Liver (tissue), 3 donors: ENCODE results near the gene OSMR.

ENCODE experiments used
- CTCF ChIP-seq: fragments of 150-350 bp; IDR thresholded peaks from 2 replicates; pipeline ENCODE4 v1.5.1; 2017; ENCODE audit warnings: improper control_type of control experiment, low read depth, low read length; ENCODE audit not compliant: missing input control
- GABPA ChIP-seq, 2 donors: IDR thresholded peaks in 1 of 2; conservative IDR thresholded peaks in 1 of 2; 2 replicates each; pipeline ENCODE4 v1.6.1; 2016; ENCODE audit warnings: antibody characterized with exemption in 2 of 2, mild to moderate bottlenecking in 1 of 2, moderate library complexity in 1 of 2
- JUND ChIP-seq, 2 donors: IDR thresholded peaks; 2 replicates each; pipeline ENCODE4 v1.6.1; 2016; ENCODE audit warnings: antibody characterized with exemption in 2 of 2
- MAX ChIP-seq: IDR thresholded peaks from 2 replicates; pipeline ENCODE4 v1.6.1; 2016; ENCODE audit warnings: antibody characterized with exemption
- NR2F2 ChIP-seq: IDR thresholded peaks from 2 replicates; pipeline ENCODE4 v1.6.1; 2016; ENCODE audit warnings: antibody characterized with exemption
- RAD21 ChIP-seq, 2 donors: IDR thresholded peaks; 2 replicates each; pipeline ENCODE4 v1.6.1; 2016; ENCODE audit warnings: antibody characterized with exemption in 2 of 2, mild to moderate bottlenecking in 2 of 2
- REST ChIP-seq: IDR thresholded peaks from 2 replicates; pipeline ENCODE4 v1.6.1; 2016; ENCODE audit warnings: antibody characterized with exemption, mild to moderate bottlenecking
- SP1 ChIP-seq: IDR thresholded peaks from 2 replicates; pipeline ENCODE4 v1.6.1; 2018; ENCODE audit warnings: antibody characterized with exemption, mild to moderate bottlenecking
- TAF1 ChIP-seq: conservative IDR thresholded peaks from 2 replicates; pipeline ENCODE4 v1.6.1; 2016; ENCODE audit warnings: antibody characterized with exemption, mild to moderate bottlenecking
- YY1 ChIP-seq: IDR thresholded peaks from 2 replicates; pipeline ENCODE4 v1.6.1; 2016; ENCODE audit warnings: antibody characterized with exemption, mild to moderate bottlenecking
- ZBTB33 ChIP-seq: IDR thresholded peaks from 2 replicates; pipeline ENCODE4 v1.6.1; 2016; ENCODE audit warnings: antibody characterized with exemption
- donor health status: healthy.
- donor health status: healthy.

- no peak for TF ChIP-seq CTCF
- no peak for TF ChIP-seq RAD21 (IDR thresholded peaks at IDR 0.05)
- no peak for TF ChIP-seq REST
- no peak for TF ChIP-seq MAX
- TF ChIP-seq TAF1 = no peak
- no peak for TF ChIP-seq GABPA (IDR thresholded peaks at IDR 0.05 in 1 of 2, conservative IDR thresholded peaks at IDR 0.05 in 1 of 2)
- TF ChIP-seq SP1 = no peak
- no peak for TF ChIP-seq NR2F2
- no peak for TF ChIP-seq YY1
- no peak for TF ChIP-seq JUND (IDR thresholded peaks at IDR 0.05)
- TF ChIP-seq ZBTB33 = no peak
Measured at GRCh38 chr5:38831117-38831516, 14.7 kb upstream of the OSMR start.
